Activated naive CD8-positive, alpha-beta T cell treated with anti-CD3 and anti-CD28 coated beads, Interleukin-2, amount 10 ng/mL, durations not matched to agents 7 days and 5 days (primary cell): ENCODE data around the gene TFAP2A. TPM values are rescaled to one million over a fixed set of nuclear protein-coding genes. Genes with fewer than 3 reads are reported as not detected.
A peak's percentile ranks its signal among the peaks of the same experiment; 100 is the strongest.

Experiments used
- ATAC-seq: fragments of 150-1000 bp; cut with Tn5 transposase; one replicate; pipeline ENCODE4 v1.10.0; 2021; ENCODE audit warnings: low read depth, moderate library complexity
- POLR2A ChIA-PET: fragments of 350-600 bp; sonication (Branson Sonifier 250); formaldehyde crosslinking; loops from one replicate; lab custom pipeline; 2021; ENCODE audit warnings: antibody characterized with exemption; lab: Charles Lee
- DNase-seq: peaks from one replicate; pipeline ENCODE4 v3.0.0; 2021
- H3K27ac Mint-ChIP-seq: one replicate; pipeline ENCODE4 v1.8.0; 2022; ENCODE audit warnings: mild to moderate bottlenecking, mixed read lengths
- H3K27me3 Mint-ChIP-seq: one replicate; pipeline ENCODE4 v1.8.0; 2022; ENCODE audit warnings: mild to moderate bottlenecking, moderate library complexity, mixed read lengths
- H3K36me3 Mint-ChIP-seq: one replicate; pipeline ENCODE4 v1.8.0; 2021; ENCODE audit warnings: mild to moderate bottlenecking, mixed read lengths
- H3K4me1 Mint-ChIP-seq: one replicate; pipeline ENCODE4 v1.8.0; 2021; ENCODE audit warnings: mixed read lengths
- H3K4me3 Mint-ChIP-seq: one replicate; pipeline ENCODE4 v1.8.0; 2022; ENCODE audit warnings: mild to moderate bottlenecking, moderate library complexity, mixed read lengths
- H3K9me3 Mint-ChIP-seq: one replicate; pipeline ENCODE4 v1.8.0; 2021; ENCODE audit warnings: mixed read lengths
- total RNA-seq, 2 experiments: library from RNA; stranded (reverse); gene quantifications; one replicate each; pipeline ENCODE4 v1.2.3, GENCODE V29; 2021

TFAP2A gene
- total RNA-seq, 2 experiments from 2014 or later, result not detected

DNA sequence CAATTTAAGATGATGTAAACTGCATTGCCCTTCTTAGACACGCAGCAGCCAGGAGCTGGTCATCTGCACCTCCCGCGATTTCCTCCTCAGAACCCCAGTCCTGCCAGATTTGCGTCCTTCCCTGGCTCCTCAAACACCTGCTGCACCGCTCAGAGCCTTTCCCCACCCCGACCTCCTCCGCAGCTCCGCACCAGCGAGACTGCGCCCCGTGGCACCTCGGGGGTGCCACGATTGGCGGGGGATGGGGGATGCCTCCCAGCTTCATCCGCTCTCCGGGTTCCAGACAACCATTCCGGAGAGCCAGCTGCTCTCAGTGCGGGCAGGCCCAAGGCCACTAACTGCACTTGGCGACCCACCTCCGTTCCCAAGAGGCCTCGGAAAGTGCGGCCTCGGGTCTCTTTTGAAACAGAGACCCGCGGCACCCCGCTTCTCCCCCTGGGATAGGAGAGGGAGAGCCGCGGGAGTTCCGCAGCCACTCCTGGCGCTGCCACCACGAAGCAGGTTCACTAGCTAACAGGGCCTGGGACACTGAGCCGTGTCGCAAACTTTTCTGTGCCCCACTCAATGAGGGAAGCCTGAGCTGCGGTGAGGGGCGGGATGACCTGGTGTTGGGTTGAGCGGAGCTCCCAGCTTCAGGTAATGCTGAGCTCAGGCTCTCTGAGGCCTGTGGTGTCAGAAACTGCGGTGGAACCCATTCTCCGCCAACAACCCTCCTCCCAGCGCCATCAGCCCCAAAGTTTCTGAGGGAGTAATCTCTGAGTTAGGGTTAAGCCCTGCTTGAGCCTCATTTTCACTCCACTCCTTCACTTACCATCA, 7.3 kb upstream of the TFAP2A start:
- Mint-ChIP-seq H3K27ac (peak overlapping the region; percentile 38), H3K4me1 (peaks cover 13% of the 10 kb centered on the region), H3K9me3 (peaks cover 5% of the 10 kb centered on the region), H3K4me3 (no peak overlapping the region), H3K36me3 (peaks cover 3% of the 10 kb centered on the region), H3K27me3 (peaks cover 91% of the 10 kb centered on the region)
- POLR2A ChIA-PET, result interaction anchor here (1.1 kb wide), 1 partner anchor 11 kb away, joined by 3 read pairs; no protein-coding TSS in a partner anchor
- no peak for ATAC-seq
- no peak for DNase-seq

DNA sequence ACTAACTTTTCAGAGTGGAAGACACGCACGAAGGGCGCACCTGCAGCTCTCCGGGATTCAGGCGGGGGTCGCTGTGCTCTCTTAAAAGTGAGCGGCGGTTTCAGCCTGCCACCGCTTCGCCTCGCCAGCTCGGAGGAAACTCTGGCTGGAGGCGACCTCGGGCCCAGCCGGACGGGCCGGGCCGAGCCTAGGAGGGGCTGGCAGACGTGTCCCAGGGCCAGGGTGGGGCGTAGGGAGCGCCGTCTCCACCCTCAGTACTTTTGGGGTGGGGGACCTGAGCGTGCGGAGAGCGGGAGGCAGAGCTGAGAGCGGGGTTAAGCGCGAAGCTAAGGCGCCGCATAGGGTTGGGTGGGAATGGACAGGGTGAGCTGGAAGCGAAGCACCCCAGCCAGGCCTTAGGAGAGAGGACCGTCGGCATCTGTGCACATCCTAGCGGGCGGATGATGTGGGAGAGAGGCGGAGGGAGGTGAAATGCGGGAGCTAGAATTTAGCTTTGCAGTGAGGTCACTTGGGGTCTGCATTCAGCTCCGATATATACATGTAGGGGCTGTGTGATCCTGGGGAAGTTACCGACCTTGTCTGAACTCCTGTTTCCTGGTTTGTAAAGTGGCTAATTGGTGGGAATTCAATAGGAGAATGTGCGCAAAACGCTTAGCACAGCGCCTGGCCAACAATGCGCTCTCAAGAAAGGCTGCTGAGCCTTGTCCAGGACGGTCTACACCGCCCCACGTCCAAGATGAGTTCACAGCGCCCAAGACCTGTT, 6.5 kb upstream of the TFAP2A start:
- Mint-ChIP-seq H3K36me3 (peaks cover 3% of the 10 kb centered on the region), H3K4me3 (no peak overlapping the region), H3K27me3 (peaks cover 92% of the 10 kb centered on the region), H3K4me1 (peaks cover 12% of the 10 kb centered on the region), H3K9me3 (peaks cover 6% of the 10 kb centered on the region), H3K27ac (peak overlapping the region; percentile 38)
- DNase-seq (no peak), ATAC-seq (no peak)
- POLR2A ChIA-PET, result interaction anchor here (1.1 kb wide), 1 partner anchor 10 kb away, joined by 3 read pairs; no protein-coding TSS in a partner anchor

DNA sequence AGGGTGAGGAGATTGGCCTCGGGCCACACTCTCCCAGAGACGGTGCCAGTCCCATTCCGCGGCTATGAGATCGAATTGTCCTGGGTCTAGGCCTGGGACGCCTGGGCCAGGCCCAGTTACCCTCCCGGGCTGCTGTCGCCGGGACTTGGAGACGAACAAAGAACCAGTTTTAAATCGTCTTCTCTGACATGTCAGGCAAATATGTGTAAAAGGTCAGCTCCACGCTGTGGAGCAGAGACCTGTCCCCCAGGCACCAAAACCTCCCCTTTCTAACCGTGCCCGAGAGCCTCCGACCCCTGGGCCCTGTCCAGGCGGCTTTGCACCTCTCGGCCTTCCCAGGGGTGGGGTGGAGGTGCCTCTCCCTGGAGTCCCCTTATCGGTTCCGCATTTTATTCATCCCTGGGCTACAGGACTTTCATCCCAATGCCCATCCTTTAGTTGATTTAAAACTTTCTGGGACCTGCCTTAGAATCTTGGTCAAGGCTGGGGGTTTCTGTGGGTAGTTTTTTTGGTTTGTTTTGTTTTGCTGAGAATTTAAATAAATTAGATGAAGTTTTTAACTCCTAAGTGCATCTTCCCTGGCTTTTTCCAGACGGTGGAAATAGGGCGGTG, 5.8 kb upstream of the TFAP2A start:
- Mint-ChIP-seq H3K4me3 (no peak overlapping the region), H3K36me3 (peaks cover 3% of the 10 kb centered on the region), H3K27ac (no peak overlapping the region), H3K4me1 (peaks cover 11% of the 10 kb centered on the region), H3K27me3 (peaks cover 95% of the 10 kb centered on the region), H3K9me3 (peaks cover 6% of the 10 kb centered on the region)
- ATAC-seq (no peak), DNase-seq (no peak)
- POLR2A ChIA-PET, result interaction anchor here (1.1 kb wide), 1 partner anchor 9 kb away, joined by 3 read pairs; no protein-coding TSS in a partner anchor

DNA sequence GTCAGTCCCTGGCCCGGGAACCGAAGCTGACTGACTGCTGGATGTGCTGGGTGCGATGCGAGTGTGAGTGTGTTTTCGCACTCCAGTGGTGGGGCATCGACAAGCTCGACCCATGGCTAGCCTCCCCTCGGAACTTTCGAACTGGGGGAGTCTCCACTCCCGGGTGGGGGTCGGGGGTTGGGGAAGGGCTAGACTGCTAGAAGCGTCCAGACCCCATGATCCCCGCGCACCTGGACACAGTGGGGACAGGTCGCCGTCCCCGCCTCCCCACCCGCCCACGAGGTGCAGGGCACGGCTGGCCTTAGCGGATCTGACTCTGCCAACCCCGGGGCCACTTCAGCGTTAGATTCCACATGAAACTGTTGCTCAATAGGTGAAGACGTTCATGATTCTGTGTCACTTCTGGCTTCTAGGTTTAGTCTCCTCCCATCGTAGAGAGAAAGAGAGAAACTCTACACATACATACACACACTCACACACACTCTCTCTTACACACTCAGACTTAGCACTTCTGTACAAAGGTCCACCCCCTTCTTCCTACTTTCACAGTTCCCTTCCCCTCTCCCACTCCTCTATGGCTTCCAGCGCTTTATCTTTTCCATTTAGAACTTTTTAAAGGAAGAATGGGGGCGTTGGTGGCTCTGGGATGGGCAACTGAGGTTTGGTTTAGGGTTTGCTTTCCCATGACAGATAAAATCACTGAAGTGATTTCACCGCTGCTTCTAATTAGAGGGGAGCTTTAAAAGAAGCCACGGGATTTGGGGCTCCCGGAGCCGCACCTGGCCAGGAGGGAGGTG, 5.1 kb upstream of the TFAP2A start:
- Mint-ChIP-seq H3K36me3 (peaks cover 8% of the 10 kb centered on the region), H3K4me3 (no peak overlapping the region), H3K27me3 (peaks cover 95% of the 10 kb centered on the region), H3K9me3 (peaks cover 6% of the 10 kb centered on the region), H3K4me1 (peaks cover 11% of the 10 kb centered on the region), H3K27ac (peak overlapping the region; percentile 48)
- DNase-seq (no peak), ATAC-seq (no peak)
- POLR2A ChIA-PET, result no interaction called here

DNA sequence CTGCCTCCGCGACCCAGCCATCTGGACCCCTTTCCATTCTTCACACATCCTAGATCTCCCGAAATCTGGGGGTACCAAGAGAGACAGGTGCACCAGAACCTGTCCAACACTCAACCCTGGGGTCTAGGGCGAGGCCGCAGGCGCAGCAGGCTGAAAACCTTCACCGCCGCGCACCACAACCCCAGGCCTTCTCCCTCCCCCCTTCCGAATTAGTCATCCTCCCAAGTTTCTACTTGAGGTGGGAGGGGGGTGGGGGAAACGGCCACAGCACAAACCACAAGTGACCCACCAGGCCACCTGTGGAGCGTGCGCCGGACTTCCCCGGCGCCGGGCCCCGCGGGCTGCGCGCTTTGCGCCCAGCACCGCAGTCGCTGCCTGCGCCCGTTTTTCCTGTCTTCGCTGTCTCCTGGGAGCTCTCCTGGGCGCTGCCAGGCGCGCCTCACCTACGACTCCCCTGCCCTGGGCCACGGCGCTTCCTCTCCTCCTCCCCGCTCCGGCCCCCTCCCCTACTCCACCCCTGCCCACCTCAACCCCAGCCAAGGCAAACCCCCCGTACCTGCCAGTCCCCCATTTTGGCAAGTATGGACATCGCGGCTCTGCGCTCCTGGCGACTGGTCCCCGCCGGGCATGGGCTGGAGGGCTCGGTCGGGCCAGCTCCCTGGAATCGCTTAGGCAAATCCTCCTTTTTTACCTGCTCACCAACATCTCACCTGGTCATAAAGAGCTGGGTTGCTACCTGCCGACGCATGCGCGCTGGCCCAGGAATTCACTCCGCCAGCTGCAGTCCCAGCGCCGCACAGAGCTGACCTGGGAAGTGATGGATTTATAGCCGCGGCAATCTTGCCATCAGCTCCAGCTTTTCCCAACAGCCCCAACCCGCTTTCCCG, 4.2 kb upstream of the TFAP2A start:
- Mint-ChIP-seq H3K27ac (no peak overlapping the region), H3K4me3 (no peak overlapping the region), H3K4me1 (peaks cover 11% of the 10 kb centered on the region), H3K36me3 (peaks cover 10% of the 10 kb centered on the region), H3K9me3 (peaks cover 6% of the 10 kb centered on the region), H3K27me3 (peaks cover 95% of the 10 kb centered on the region)
- POLR2A ChIA-PET, result no interaction called here
- no peak for DNase-seq
- no peak for ATAC-seq

DNA sequence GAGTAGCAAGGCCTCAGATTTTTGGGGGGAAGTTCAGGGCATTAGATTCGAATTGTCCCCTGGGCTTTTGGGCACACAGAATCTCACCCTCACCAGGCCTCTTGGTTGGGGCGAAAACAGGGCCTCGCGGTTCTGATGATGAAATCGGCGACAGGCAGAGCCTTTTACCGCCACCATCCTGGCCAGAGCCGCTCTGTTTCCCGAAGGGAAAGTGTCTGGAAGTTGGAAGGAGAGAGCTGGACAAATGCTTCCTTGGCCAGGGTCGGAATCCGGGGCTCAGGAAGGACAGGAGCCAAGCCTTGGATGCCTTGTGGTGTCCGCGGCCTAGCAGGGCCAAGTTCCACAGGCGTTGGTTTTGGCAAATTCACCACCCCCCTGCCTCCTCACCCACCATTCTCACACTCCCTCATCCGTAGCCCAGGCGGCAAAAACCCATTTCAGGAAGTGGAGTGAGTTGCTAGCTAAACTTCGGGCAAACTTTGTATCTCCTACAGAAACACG, 3.5 kb upstream of the TFAP2A start:
- DNase-seq, result no peak
- peak overlapping the region; percentile 45 for H3K27ac Mint-ChIP-seq

DNA sequence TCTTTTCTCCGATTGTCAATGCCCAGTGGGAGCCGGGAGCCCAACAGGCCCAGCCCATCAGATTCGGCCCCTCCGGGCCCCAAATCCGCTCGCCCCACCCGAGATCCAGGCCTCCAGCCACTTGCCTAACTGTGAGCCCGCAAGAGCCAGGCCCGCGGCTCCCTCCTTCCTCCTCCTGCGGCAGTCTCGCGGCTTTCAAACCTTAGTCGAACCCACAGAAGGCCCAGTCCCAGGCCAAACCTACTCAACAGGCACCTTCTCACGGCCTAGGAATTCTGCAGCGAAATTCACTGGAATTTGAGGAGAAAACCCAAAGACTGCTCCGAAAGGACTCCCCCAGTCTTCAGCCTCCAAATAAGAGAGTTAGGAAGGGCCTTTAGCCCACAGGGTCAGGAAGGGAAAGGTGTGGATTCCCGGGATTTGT, 2.8 kb upstream of the TFAP2A start:
- no peak for DNase-seq
- ATAC-seq, result no peak
- peaks cover 95% of the 10 kb centered on the region for H3K27me3 Mint-ChIP-seq
- peak overlapping the region; percentile 3 for H3K27ac Mint-ChIP-seq
- H3K4me3 Mint-ChIP-seq, result no peak overlapping the region
- H3K9me3 Mint-ChIP-seq, result peaks cover 6% of the 10 kb centered on the region
- POLR2A ChIA-PET, result no interaction called here
- H3K4me1 Mint-ChIP-seq, result peaks cover 18% of the 10 kb centered on the region
- peaks cover 10% of the 10 kb centered on the region for H3K36me3 Mint-ChIP-seq

More for the DNA sequence above, 3.5 kb upstream of the TFAP2A start:
- Mint-ChIP-seq H3K27me3 (peaks cover 95% of the 10 kb centered on the region), H3K4me1 (peaks cover 13% of the 10 kb centered on the region), H3K9me3 (peaks cover 6% of the 10 kb centered on the region), H3K4me3 (no peak overlapping the region), H3K36me3 (peaks cover 10% of the 10 kb centered on the region)
- no peak for ATAC-seq
- POLR2A ChIA-PET, result no interaction called here

DNA sequence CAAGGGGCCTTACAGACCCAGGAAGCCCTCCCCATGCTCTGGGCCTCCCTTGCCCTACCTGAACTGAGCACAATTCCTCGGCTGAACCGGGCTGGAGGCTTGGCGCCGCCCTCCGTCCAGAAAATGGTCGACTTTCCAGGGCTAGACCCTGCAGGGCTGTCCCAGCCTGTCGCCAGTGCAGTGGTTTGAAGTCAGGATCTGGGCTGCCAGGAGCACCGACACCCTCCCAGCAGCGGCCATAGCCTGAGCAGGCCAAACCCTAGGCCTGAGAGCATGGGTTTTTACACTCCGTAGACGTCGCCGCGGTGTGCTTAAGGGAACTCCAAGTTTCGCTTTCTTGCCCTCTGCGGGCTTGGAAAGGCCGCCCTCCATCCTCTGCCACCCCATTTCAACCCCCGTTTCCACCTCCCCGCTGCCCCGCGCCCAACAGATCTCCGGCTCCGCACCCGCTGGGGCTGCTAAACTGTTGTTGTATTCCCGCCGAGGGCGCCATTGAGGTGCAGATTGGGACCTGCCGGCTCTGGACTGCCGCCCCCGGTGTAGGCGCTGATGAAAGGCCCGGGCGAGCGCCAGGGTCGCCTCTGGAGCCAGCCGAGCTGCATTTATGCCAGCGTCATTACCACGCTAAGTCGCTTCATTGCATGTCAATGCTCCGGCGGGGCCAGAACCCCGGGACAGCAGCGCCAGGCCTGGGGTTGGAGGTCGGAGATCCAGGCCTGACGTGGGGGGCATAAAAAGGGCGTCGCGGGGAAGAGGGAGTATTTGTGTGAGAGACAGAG, 2.2 kb upstream of the TFAP2A start:
- Mint-ChIP-seq H3K4me1 (peaks cover 20% of the 10 kb centered on the region), H3K27ac (peak overlapping the region; percentile 76), H3K9me3 (peaks cover 6% of the 10 kb centered on the region), H3K36me3 (peaks cover 10% of the 10 kb centered on the region), H3K27me3 (peaks cover 91% of the 10 kb centered on the region), H3K4me3 (peak overlapping the region; percentile 44)
- peak; percentile 41 for DNase-seq
- no peak for ATAC-seq
- POLR2A ChIA-PET, result no interaction called here

DNA sequence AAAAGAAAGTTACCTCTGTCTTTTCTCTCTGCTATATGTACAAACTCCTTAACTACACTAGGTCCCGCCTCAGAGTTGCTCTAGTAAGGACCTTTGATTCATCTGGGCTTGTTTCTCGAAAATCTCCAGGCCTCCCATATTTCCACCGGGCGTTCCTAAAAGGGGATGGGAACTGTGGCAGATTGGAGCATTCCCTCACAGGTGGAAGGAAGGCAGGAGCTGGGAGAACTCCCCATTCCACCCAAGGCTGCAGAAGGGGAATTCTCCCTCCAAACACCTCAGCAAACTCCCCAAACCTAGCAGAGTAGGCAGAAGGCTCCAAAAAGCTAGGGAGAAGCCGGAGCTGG, 1.6 kb upstream of the TFAP2A start:
- no peak for DNase-seq
- Mint-ChIP-seq H3K36me3 (peaks cover 14% of the 10 kb centered on the region), H3K27me3 (peaks cover 91% of the 10 kb centered on the region), H3K9me3 (peaks cover 6% of the 10 kb centered on the region), H3K27ac (no peak overlapping the region), H3K4me3 (no peak overlapping the region), H3K4me1 (peaks cover 25% of the 10 kb centered on the region)
- POLR2A ChIA-PET, result no interaction called here
- ATAC-seq, result no peak

DNA sequence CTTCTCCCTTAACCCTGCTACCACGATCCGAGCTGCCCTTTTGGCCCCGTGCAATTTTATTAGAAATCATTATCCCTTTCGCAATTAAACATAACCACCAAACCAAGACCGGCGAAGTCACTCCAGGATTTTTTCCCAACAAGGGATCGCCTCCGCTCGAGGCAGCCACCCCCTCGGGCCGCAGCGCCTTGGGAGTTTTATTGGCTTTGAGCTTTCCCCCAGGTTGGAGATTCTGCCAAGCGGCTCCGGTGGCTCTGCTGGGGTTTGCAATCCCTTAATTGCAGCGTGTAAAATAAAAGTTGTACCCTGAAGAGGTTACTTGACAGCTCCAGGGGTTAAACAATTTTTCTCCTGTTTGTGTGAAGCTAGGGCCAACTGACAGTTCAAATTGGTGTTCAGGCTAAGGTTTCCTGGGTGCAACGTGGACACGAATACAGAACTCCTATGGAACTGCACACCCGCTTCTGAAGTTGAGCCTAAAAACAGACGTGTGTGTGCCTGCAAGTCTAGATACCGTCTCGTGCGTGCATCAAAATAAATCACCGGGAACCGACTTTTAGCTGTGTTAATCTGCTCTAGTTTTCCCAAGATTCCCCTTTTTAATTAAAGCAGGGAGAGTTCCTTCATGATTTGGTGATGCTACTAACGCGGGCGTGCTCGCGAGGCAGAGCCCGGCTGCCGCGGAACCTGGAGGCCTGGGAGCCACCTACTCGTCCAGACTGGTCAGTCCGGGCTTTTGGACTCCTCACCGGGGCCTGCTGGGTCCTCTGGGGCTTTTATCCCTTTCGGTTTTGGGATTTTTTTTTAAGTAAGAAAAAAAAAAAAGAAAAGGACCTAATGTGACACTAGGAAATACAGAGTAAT, 975 bp upstream of the TFAP2A start:
- peaks cover 91% of the 10 kb centered on the region for H3K27me3 Mint-ChIP-seq
- no peak for DNase-seq
- peaks cover 6% of the 10 kb centered on the region for H3K9me3 Mint-ChIP-seq
- no peak overlapping the region for H3K4me3 Mint-ChIP-seq
- H3K27ac Mint-ChIP-seq, result peak overlapping the region; percentile 63
- peaks cover 30% of the 10 kb centered on the region for H3K4me1 Mint-ChIP-seq
- H3K36me3 Mint-ChIP-seq, result peaks cover 14% of the 10 kb centered on the region
- no peak for ATAC-seq
- POLR2A ChIA-PET, result no interaction called here
